HEK293 (cell line): Measurements from ENCODE around the gene ANGPTL8.

ENCODE experiments used
- GLI4 ChIP-seq: fragments of 450-650 bp; formaldehyde crosslinking; IDR thresholded peaks from 2 replicates; pipeline ENCODE4 v1.5.1; 2016; ENCODE audit warnings: missing biosample characterization, missing genetic modification characterization
- KLF16 ChIP-seq: fragments of 450-650 bp; formaldehyde crosslinking; IDR thresholded peaks from 2 replicates; pipeline ENCODE4 v1.5.1; 2017; ENCODE audit warnings: missing biosample characterization, missing genetic modification characterization
- KLF9 ChIP-seq: fragments of 450-650 bp; formaldehyde crosslinking; IDR thresholded peaks from 2 replicates; pipeline ENCODE4 v1.5.1; 2016; ENCODE audit warnings: missing biosample characterization, missing genetic modification characterization, low read depth
- MYNN ChIP-seq: fragments of 450-650 bp; formaldehyde crosslinking; IDR thresholded peaks from 2 replicates; pipeline ENCODE4 v1.5.1; 2016; ENCODE audit warnings: missing biosample characterization, missing genetic modification characterization, borderline replicate concordance
- MZF1 ChIP-seq: fragments of 450-650 bp; formaldehyde crosslinking; IDR thresholded peaks from 2 replicates; pipeline ENCODE4 v1.5.1; 2017; ENCODE audit warnings: missing biosample characterization, missing genetic modification characterization, borderline replicate concordance
- SCRT2 ChIP-seq: fragments of 450-650 bp; formaldehyde crosslinking; IDR thresholded peaks from 2 replicates; pipeline ENCODE4 v1.5.1; 2016; ENCODE audit warnings: missing biosample characterization, missing genetic modification characterization
- SP2 ChIP-seq: fragments of 450-650 bp; formaldehyde crosslinking; IDR thresholded peaks from 2 replicates; pipeline ENCODE4 v1.5.1; 2016; ENCODE audit warnings: missing biosample characterization, missing genetic modification characterization
- TSHZ1 ChIP-seq: fragments of 450-650 bp; formaldehyde crosslinking; IDR thresholded peaks from 2 replicates; pipeline ENCODE4 v1.5.1; 2016; ENCODE audit warnings: missing biosample characterization, missing genetic modification characterization, borderline replicate concordance
- ZBTB10 ChIP-seq: fragments of 450-650 bp; formaldehyde crosslinking; IDR thresholded peaks from 2 replicates; pipeline ENCODE4 v1.5.1; 2016; ENCODE audit warnings: missing biosample characterization, missing genetic modification characterization
- ZBTB8A ChIP-seq: fragments of 450-650 bp; formaldehyde crosslinking; IDR thresholded peaks from 2 replicates; pipeline ENCODE4 v1.5.1; 2016; ENCODE audit warnings: missing biosample characterization, missing genetic modification characterization
- ZFHX2 ChIP-seq: fragments of 450-650 bp; formaldehyde crosslinking; conservative IDR thresholded peaks from 2 replicates; pipeline ENCODE4 v1.5.1; 2016; ENCODE audit warnings: missing biosample characterization, missing genetic modification characterization
- ZFP69B ChIP-seq: fragments of 450-650 bp; formaldehyde crosslinking; IDR thresholded peaks from 2 replicates; pipeline ENCODE4 v1.5.1; 2016; ENCODE audit warnings: missing biosample characterization, missing genetic modification characterization
- ZIC2 ChIP-seq: fragments of 450-650 bp; formaldehyde crosslinking; IDR thresholded peaks from 2 replicates; pipeline ENCODE4 v1.5.1; 2016; ENCODE audit warnings: missing biosample characterization, missing genetic modification characterization
- ZNF112 ChIP-seq: fragments of 450-650 bp; formaldehyde crosslinking; IDR thresholded peaks from 2 replicates; pipeline ENCODE4 v1.5.0; 2017; ENCODE audit warnings: missing biosample characterization, missing genetic modification characterization
- ZNF148 ChIP-seq: fragments of 450-650 bp; formaldehyde crosslinking; IDR thresholded peaks from 2 replicates; pipeline ENCODE4 v1.5.0; 2017; ENCODE audit warnings: missing biosample characterization, missing genetic modification characterization, borderline replicate concordance
- ZNF155 ChIP-seq: fragments of 450-650 bp; formaldehyde crosslinking; IDR thresholded peaks from 2 replicates; pipeline ENCODE4 v1.5.1; 2016; ENCODE audit warnings: missing biosample characterization, missing genetic modification characterization
- ZNF335 ChIP-seq: fragments of 450-650 bp; formaldehyde crosslinking; conservative IDR thresholded peaks from 2 replicates; pipeline ENCODE4 v1.5.1; 2016; ENCODE audit warnings: missing biosample characterization, missing genetic modification characterization
- ZNF366 ChIP-seq: fragments of 450-650 bp; formaldehyde crosslinking; conservative IDR thresholded peaks from 2 replicates; pipeline ENCODE4 v1.5.1; 2016; ENCODE audit warnings: missing biosample characterization, missing genetic modification characterization
- ZNF48 ChIP-seq: fragments of 450-650 bp; formaldehyde crosslinking; IDR thresholded peaks from 2 replicates; pipeline ENCODE4 v1.5.1; 2016; ENCODE audit warnings: missing biosample characterization, missing genetic modification characterization
- ZNF580 ChIP-seq: fragments of 450-650 bp; formaldehyde crosslinking; IDR thresholded peaks from 2 replicates; pipeline ENCODE4 v1.5.1; 2016; ENCODE audit warnings: missing biosample characterization, missing genetic modification characterization
- ZSCAN5A ChIP-seq: fragments of 450-650 bp; formaldehyde crosslinking; IDR thresholded peaks from 2 replicates; pipeline ENCODE4 v1.5.1; 2016; ENCODE audit warnings: missing biosample characterization, missing genetic modification characterization
- ZXDB ChIP-seq: fragments of 450-650 bp; formaldehyde crosslinking; IDR thresholded peaks from 2 replicates; pipeline ENCODE4 v1.5.1; 2016; ENCODE audit warnings: missing biosample characterization, missing genetic modification characterization
- TF ChIP-seq, protein P1 (sequence below): fragments of 450-650 bp; formaldehyde crosslinking; IDR thresholded peaks from 2 replicates; pipeline ENCODE4 v1.5.1; 2016; ENCODE audit warnings: missing biosample characterization, missing genetic modification characterization
- TF ChIP-seq, protein P2 (sequence below): fragments of 450-650 bp; formaldehyde crosslinking; IDR thresholded peaks from 2 replicates; pipeline ENCODE4 v1.5.1; 2016; ENCODE audit warnings: missing biosample characterization, missing genetic modification characterization

Gene ANGPTL8

GRCh38 chr19:11261971-11262839 lies 22.8 kb downstream of the ANGPTL8 start, which contains the start of gene DOCK6 (continued):
- TF ChIP-seq, protein P1, sequence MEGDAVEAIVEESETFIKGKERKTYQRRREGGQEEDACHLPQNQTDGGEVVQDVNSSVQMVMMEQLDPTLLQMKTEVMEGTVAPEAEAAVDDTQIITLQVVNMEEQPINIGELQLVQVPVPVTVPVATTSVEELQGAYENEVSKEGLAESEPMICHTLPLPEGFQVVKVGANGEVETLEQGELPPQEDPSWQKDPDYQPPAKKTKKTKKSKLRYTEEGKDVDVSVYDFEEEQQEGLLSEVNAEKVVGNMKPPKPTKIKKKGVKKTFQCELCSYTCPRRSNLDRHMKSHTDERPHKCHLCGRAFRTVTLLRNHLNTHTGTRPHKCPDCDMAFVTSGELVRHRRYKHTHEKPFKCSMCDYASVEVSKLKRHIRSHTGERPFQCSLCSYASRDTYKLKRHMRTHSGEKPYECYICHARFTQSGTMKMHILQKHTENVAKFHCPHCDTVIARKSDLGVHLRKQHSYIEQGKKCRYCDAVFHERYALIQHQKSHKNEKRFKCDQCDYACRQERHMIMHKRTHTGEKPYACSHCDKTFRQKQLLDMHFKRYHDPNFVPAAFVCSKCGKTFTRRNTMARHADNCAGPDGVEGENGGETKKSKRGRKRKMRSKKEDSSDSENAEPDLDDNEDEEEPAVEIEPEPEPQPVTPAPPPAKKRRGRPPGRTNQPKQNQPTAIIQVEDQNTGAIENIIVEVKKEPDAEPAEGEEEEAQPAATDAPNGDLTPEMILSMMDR (tag by site-specific recombination) = peak; percentile 86
- TF ChIP-seq ZNF155 (tag by site-specific recombination) (no peak), ZNF148 (tag by site-specific recombination) (no peak), ZFHX2 (tag by site-specific recombination) (peak; percentile 76), ZNF48 (no peak), TSHZ1 (no peak), ZNF366 (tag by site-specific recombination) (no peak), ZNF112 (no peak), ZSCAN5A (tag by site-specific recombination) (0 out of 2 replicates have a peak, but pooled peaks have one; percentile 57), KLF16 (tag by site-specific recombination) (no peak), KLF9 (tag by site-specific recombination) (peak; percentile 78), SP2 (tag by site-specific recombination) (0 out of 2 replicates have a peak, but pooled peaks have one; percentile 14), ZFP69B (no peak), ZNF335 (tag by site-specific recombination) (peak; percentile 61), MYNN (tag by site-specific recombination) (no peak), SCRT2 (peak; percentile 78), GLI4 (tag by site-specific recombination) (no peak), ZXDB (tag by site-specific recombination) (peak; percentile 37; the same call in 1 of the 2 replicates), MZF1 (tag by site-specific recombination) (0 out of 2 replicates have a peak, but pooled peaks have one; percentile 47), ZNF580 (tag by site-specific recombination) (peak; percentile 39; the same call in 1 of the 2 replicates), ZIC2 (tag by site-specific recombination) (peak; percentile 31; the same call in 1 of the 2 replicates), ZBTB10 (tag by site-specific recombination) (peak; percentile 68; the same call in 1 of the 2 replicates), ZBTB8A (tag by site-specific recombination) (peak; percentile 50)
- TF ChIP-seq, protein P2, sequence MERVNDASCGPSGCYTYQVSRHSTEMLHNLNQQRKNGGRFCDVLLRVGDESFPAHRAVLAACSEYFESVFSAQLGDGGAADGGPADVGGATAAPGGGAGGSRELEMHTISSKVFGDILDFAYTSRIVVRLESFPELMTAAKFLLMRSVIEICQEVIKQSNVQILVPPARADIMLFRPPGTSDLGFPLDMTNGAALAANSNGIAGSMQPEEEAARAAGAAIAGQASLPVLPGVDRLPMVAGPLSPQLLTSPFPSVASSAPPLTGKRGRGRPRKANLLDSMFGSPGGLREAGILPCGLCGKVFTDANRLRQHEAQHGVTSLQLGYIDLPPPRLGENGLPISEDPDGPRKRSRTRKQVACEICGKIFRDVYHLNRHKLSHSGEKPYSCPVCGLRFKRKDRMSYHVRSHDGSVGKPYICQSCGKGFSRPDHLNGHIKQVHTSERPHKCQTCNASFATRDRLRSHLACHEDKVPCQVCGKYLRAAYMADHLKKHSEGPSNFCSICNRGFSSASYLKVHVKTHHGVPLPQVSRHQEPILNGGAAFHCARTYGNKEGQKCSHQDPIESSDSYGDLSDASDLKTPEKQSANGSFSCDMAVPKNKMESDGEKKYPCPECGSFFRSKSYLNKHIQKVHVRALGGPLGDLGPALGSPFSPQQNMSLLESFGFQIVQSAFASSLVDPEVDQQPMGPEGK = peak; percentile 74
